HFFc6 (cell line): ENCODE measurements around the gene HECW1. TPM values are rescaled to one million over a fixed set of nuclear protein-coding genes. Genes with fewer than 3 reads are reported as not detected.

Experiments used
- DNase-seq: peaks from one replicate; pipeline ENCODE4 v3.0.0-alpha.2; 2018
- H3K27ac Mint-ChIP-seq: 2 replicates; pipeline ENCODE4 v1.8.0; 2020; ENCODE audit warnings: mild to moderate bottlenecking, mixed read lengths
- H3K27me3 Mint-ChIP-seq: 2 replicates; pipeline ENCODE4 v1.8.0; 2021; ENCODE audit warnings: mild to moderate bottlenecking, moderate library complexity, mixed read lengths; ENCODE audit not compliant: insufficient read depth
- H3K36me3 Mint-ChIP-seq: 2 replicates; pipeline ENCODE4 v1.8.0; 2021; ENCODE audit warnings: low read depth, mixed read lengths
- H3K4me1 Mint-ChIP-seq: 2 replicates; pipeline ENCODE4 v1.8.0; 2020; ENCODE audit warnings: low read depth, mixed read lengths
- H3K4me3 Mint-ChIP-seq: 2 replicates; pipeline ENCODE4 v1.8.0; 2020; ENCODE audit warnings: mild to moderate bottlenecking, moderate library complexity, mixed read lengths
- H3K9me3 Mint-ChIP-seq: 2 replicates; pipeline ENCODE4 v1.8.0; 2020; ENCODE audit warnings: mild to moderate bottlenecking, mixed read lengths
- total RNA-seq, 6 experiments: library from RNA; stranded (reverse); fragmentation: NEBNext Ultra II Directional; extraction: Animal tissue kit (Norgen Biotek cat#: 25700); gene quantifications; 2 replicates in 1 of 6; 3 replicates in 5 of 6; pipeline ENCODE4 v1.2.3, GENCODE V29; 2021
- TF ChIP-seq, protein P1 (sequence below): fragments of 200-600 bp; sonication (generic); IDR thresholded peaks from 2 replicates; pipeline ENCODE4 v1.5.0; 2021; ENCODE audit warnings: antibody characterized with exemption, mild to moderate bottlenecking

The HECW1 gene
- total RNA-seq, 6 experiments from 2014 or later, result 3.4 to 6.5 (median 5.3) TPM

DNA sequence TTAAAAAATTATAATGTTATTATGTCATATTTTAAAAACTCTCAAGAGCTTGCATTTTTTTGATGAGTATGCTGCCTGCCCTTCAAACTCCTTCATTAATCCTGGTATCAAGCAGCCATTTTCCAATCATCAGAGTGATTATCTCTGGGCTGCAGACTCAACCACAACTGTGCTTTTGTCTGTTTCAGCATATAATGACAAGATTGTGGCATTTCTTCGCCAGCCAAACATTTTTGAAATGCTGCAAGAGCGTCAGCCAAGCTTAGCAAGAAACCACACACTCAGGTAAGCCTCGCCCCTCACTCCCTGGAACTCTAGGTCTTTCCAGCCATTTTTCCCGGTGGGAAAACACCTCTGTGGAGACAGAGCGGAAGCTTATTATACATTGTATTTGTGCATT is 380.4 kb downstream of the HECW1 start:
- peaks cover 12% of the 10 kb centered on the region for H3K27me3 Mint-ChIP-seq
- no peak overlapping the region for H3K4me3 Mint-ChIP-seq
- H3K36me3 Mint-ChIP-seq, result peaks cover 5% of the 10 kb centered on the region; the same call in 1 of the 2 replicates
- TF ChIP-seq, protein P1, sequence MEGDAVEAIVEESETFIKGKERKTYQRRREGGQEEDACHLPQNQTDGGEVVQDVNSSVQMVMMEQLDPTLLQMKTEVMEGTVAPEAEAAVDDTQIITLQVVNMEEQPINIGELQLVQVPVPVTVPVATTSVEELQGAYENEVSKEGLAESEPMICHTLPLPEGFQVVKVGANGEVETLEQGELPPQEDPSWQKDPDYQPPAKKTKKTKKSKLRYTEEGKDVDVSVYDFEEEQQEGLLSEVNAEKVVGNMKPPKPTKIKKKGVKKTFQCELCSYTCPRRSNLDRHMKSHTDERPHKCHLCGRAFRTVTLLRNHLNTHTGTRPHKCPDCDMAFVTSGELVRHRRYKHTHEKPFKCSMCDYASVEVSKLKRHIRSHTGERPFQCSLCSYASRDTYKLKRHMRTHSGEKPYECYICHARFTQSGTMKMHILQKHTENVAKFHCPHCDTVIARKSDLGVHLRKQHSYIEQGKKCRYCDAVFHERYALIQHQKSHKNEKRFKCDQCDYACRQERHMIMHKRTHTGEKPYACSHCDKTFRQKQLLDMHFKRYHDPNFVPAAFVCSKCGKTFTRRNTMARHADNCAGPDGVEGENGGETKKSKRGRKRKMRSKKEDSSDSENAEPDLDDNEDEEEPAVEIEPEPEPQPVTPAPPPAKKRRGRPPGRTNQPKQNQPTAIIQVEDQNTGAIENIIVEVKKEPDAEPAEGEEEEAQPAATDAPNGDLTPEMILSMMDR, result no peak
- DNase-seq, result no peak
- H3K4me1 Mint-ChIP-seq, result peaks cover 10% of the 10 kb centered on the region
- H3K9me3 Mint-ChIP-seq, result no peaks in the 10 kb centered on the region
- H3K27ac Mint-ChIP-seq, result no peak overlapping the region

DNA sequence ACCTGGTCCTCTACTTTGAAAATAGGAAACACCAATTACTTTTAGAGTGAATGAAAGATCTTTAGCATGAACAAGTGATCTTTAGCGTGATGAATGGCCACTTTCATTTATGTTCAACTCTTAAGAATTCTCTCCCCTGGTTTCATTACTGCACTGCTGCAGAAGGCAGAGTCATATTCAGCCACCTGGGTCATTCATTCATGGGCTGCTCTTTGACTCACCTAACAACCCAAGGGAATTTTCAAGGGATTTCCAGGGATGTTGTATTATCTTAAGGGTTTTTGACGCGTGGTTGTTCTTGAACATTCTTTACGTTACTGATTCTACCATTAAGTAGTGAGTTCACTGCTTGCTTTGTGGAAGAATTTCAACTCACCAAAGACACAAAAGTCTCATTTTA is 383.1 kb downstream of the HECW1 start:
- peaks cover 10% of the 10 kb centered on the region for H3K4me1 Mint-ChIP-seq
- no peak for DNase-seq
- TF ChIP-seq, protein P1, result no peak
- H3K9me3 Mint-ChIP-seq, result no peaks in the 10 kb centered on the region
- peaks cover 5% of the 10 kb centered on the region; the same call in 1 of the 2 replicates for H3K36me3 Mint-ChIP-seq
- no peak overlapping the region for H3K4me3 Mint-ChIP-seq
- peaks cover 18% of the 10 kb centered on the region for H3K27me3 Mint-ChIP-seq
- no peak overlapping the region for H3K27ac Mint-ChIP-seq

DNA sequence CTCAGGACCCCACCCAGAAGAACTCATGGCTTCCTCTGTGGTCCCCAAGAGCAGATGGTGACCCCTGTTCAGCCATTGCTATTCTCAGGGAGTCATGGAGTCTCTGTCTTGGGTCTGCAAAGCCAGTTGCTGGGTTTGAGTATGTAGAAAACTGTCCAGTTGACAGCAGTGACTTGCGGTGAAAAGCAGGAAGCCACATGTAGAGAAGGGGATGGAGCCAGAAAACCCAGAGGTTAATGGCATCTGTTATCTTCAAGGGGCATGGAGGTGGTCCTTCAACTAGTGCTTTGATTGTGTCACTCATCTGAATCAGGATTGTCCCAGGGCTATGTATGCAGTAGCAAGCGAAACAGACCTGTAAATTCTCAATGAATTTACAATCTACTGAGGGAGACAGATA is 384.1 kb downstream of the HECW1 start:
- Mint-ChIP-seq H3K4me3 (no peak overlapping the region), H3K27ac (no peak overlapping the region), H3K9me3 (no peaks in the 10 kb centered on the region), H3K27me3 (peaks cover 18% of the 10 kb centered on the region), H3K36me3 (peaks cover 5% of the 10 kb centered on the region; the same call in 1 of the 2 replicates), H3K4me1 (peaks cover 9% of the 10 kb centered on the region)
- TF ChIP-seq, protein P1, result no peak
- DNase-seq, result no peak

DNA sequence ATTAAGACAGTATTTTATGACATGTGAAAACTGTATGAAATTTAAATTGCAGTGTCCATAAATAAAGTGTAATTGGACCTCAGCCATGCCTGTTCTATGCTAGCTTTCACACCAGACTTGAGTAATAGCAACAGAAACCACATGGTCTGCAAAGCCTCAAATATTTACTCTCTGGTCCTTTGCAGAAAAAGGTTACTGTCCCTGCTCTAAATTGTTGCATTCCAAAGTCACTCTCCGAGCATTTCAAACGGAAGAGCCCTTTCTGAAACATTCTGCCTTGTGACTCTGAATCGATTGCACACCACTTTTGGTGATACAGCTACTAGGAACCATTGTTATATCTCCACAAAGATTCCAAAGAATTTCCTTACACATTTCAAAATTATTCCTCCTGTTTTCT is 389.4 kb downstream of the HECW1 start:
- peaks cover 6% of the 10 kb centered on the region; the same call in 1 of the 2 replicates for H3K4me1 Mint-ChIP-seq
- TF ChIP-seq, protein P1, result no peak
- peaks cover 14% of the 10 kb centered on the region for H3K27me3 Mint-ChIP-seq
- H3K9me3 Mint-ChIP-seq, result no peaks in the 10 kb centered on the region
- peak; percentile 59 for DNase-seq
- no peak overlapping the region for H3K4me3 Mint-ChIP-seq
- H3K36me3 Mint-ChIP-seq, result no peaks in the 10 kb centered on the region
- no peak overlapping the region; the same call in 1 of the 2 replicates for H3K27ac Mint-ChIP-seq

DNA sequence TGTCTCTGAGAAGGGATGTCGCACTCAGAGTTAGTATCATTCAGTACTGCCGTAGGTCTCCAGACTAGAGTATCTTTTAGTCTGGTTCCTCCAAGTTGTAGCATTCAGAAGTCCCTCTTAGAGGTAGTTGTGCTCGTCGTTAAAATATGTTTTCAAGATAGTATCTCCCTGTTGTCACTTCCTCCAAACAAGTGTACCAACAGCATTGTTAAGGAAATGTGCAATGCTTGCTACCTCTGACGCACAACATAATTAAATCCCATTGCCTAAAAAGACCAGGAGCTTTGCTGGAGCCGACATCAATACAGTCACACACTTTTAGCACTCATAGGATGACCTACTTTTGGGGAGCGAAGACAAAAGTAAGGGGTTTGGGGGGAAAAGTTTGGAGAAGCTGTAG is 390.5 kb downstream of the HECW1 start:
- H3K27me3 Mint-ChIP-seq, result peaks cover 11% of the 10 kb centered on the region
- no peaks in the 10 kb centered on the region for H3K36me3 Mint-ChIP-seq
- H3K4me3 Mint-ChIP-seq, result no peak overlapping the region
- H3K4me1 Mint-ChIP-seq, result peaks cover 6% of the 10 kb centered on the region; the same call in 1 of the 2 replicates
- no peak for DNase-seq
- no peak overlapping the region for H3K27ac Mint-ChIP-seq
- H3K9me3 Mint-ChIP-seq, result no peaks in the 10 kb centered on the region
- TF ChIP-seq, protein P1, result no peak

DNA sequence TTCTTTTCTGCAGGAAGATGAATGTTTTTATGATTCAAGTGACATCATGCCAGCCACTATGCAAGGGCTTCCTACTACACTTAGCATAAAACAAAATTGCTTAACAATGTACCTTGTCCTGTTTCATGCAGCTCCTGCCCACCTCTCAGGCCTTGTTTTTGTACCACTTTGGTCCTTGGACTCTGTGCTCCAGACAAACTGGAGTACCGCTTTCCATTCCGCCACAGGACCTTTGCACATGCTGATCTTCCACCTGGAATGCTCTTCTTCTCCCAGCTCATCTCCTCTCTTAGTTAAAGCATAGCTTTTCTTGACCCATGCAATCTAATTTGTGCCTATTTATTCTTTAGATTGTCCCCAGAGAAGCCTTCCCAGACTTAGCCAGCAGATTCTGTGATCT is 393.0 kb downstream of the HECW1 start:
- Mint-ChIP-seq H3K9me3 (no peaks in the 10 kb centered on the region), H3K36me3 (no peaks in the 10 kb centered on the region), H3K4me3 (no peak overlapping the region), H3K27ac (no peak overlapping the region), H3K4me1 (peaks cover 6% of the 10 kb centered on the region; the same call in 1 of the 2 replicates), H3K27me3 (no peaks in the 10 kb centered on the region; the same call in 1 of the 2 replicates)
- TF ChIP-seq, protein P1, result no peak
- DNase-seq, result no peak
